IMR-90 (cell line): Measurements from ENCODE around the gene HEPACAM. TPM values are rescaled to one million over a fixed set of nuclear protein-coding genes. Genes with fewer than 3 reads are reported as not detected.

ENCODE experiments used
- ATAC-seq: fragments of 200-7000 bp; cut with Tn5 transposase; 2 replicates; pipeline ENCODE4 v1.9.1; 2020; ENCODE audit warnings: low read depth, mild to moderate bottlenecking, moderate library complexity
- BruUV-seq: library from RNA; stranded (reverse); fragments of 400-500 nt; replicated peaks from 2 replicates; lab custom pipeline; 2021; lab: Mats Ljungman, UMichigan
- CTCF ChIA-PET: fragments of 300-600 bp; formaldehyde crosslinking; extraction: SDS; loops from one replicate; lab custom pipeline; 2021; ENCODE audit warnings: antibody characterized with exemption; lab: Yijun Ruan, JAX
- POLR2A ChIA-PET: fragments of 300-600 bp; sonication (Branson Sonifier 250); formaldehyde crosslinking; loops from one replicate; lab custom pipeline; 2022; ENCODE audit warnings: antibody characterized with exemption; ENCODE audit not compliant: unreplicated experiment; lab: Charles Lee
- DNase-seq: peaks from one replicate; pipeline ENCODE4 v3.0.0; 2013
- H2AFZ ChIP-seq: replicated peaks from 2 replicates; pipeline ENCODE3; 2013; ENCODE audit warnings: low read length, mild to moderate bottlenecking; ENCODE audit not compliant: poor library complexity
- H2AK5ac ChIP-seq: 2 replicates; pipeline ENCODE4 v1.6.1; 2013; ENCODE audit warnings: low read depth, low read length, inconsistent platforms
- H2AK9ac ChIP-seq: replicated peaks from 2 replicates; pipeline ENCODE3; 2013; ENCODE audit warnings: mild to moderate bottlenecking, low read depth, low read length, moderate library complexity; ENCODE audit not compliant: poor library complexity
- H2BK120ac ChIP-seq: 2 replicates; pipeline ENCODE4 v1.6.1; 2013; ENCODE audit warnings: low read depth, low read length, inconsistent platforms
- H2BK15ac ChIP-seq: 3 replicates; pipeline ENCODE4 v1.6.1; 2013; ENCODE audit warnings: low read depth, low read length, inconsistent platforms
- H2BK20ac ChIP-seq: 2 replicates; pipeline ENCODE4 v1.6.1; 2013; ENCODE audit warnings: low read depth, mild to moderate bottlenecking, inconsistent platforms, low read length, moderate library complexity
- H2BK5ac ChIP-seq: 2 replicates; pipeline ENCODE4 v1.6.1; 2013; ENCODE audit warnings: mild to moderate bottlenecking, low read depth, low read length, inconsistent platforms; ENCODE audit not compliant: poor library complexity, severe bottlenecking
- H3K14ac ChIP-seq: replicated peaks from 2 replicates; pipeline ENCODE4 v1.6.1; 2013; ENCODE audit warnings: low read depth, low read length, inconsistent platforms
- H3K18ac ChIP-seq: 2 replicates; pipeline ENCODE4 v1.6.1; 2013; ENCODE audit warnings: low read depth, low read length, control low read depth
- H3K23ac ChIP-seq: 2 replicates; pipeline ENCODE4 v1.6.1; 2013; ENCODE audit warnings: low read depth, low read length, inconsistent platforms
- H3K27ac ChIP-seq: 2 replicates; pipeline ENCODE4 v1.5.1; 2013; ENCODE audit warnings: mild to moderate bottlenecking, control low read depth, low read length; ENCODE audit not compliant: insufficient read depth
- H3K27me3 ChIP-seq: 2 replicates; pipeline ENCODE4 v1.6.1; 2013; ENCODE audit warnings: low read length; ENCODE audit not compliant: control insufficient read depth, insufficient read depth
- H3K36me3 ChIP-seq: 2 replicates; pipeline ENCODE4 v1.6.1; 2013; ENCODE audit warnings: low read length, mixed read lengths; ENCODE audit not compliant: control insufficient read depth, insufficient read depth
- H3K4ac ChIP-seq: 2 replicates; pipeline ENCODE4 v1.6.1; 2013; ENCODE audit warnings: low read depth, low read length, inconsistent platforms
- H3K4me1 ChIP-seq: 2 replicates; pipeline ENCODE4 v1.6.1; 2013; ENCODE audit warnings: low read length, mixed read lengths; ENCODE audit not compliant: control insufficient read depth, insufficient read depth
- H3K4me2 ChIP-seq: 2 replicates; pipeline ENCODE4 v1.6.1; 2013; ENCODE audit warnings: low read depth, mild to moderate bottlenecking, control low read depth, low read length, moderate library complexity
- H3K4me3 ChIP-seq: 2 replicates; pipeline ENCODE4 v1.5.1; 2013; ENCODE audit warnings: low read depth, mild to moderate bottlenecking, control low read depth, low read length, moderate library complexity; ENCODE audit not compliant: insufficient read depth
- H3K56ac ChIP-seq: 2 replicates; pipeline ENCODE4 v1.6.1; 2013; ENCODE audit warnings: low read length, inconsistent platforms; ENCODE audit not compliant: insufficient read depth; ENCODE audit errors: extremely low read depth
- H3K79me1 ChIP-seq, 2 experiments: 2 replicates each; pipeline ENCODE4 v1.6.1; 2013; ENCODE audit warnings: low read length in 2 of 2, inconsistent platforms in 1 of 2, low read depth in 1 of 2
- H3K9ac ChIP-seq: 2 replicates; pipeline ENCODE4 v1.6.1; 2013; ENCODE audit warnings: low read depth, low read length, control low read depth
- H3K9me1 ChIP-seq: 2 replicates; pipeline ENCODE4 v1.6.1; 2013; ENCODE audit warnings: low read length, inconsistent platforms; ENCODE audit not compliant: insufficient read depth
- H3K9me3 ChIP-seq: 2 replicates; pipeline ENCODE4 v1.6.1; 2013; ENCODE audit warnings: low read length; ENCODE audit not compliant: control insufficient read depth, insufficient read depth
- H4K20me1 ChIP-seq: 2 replicates; pipeline ENCODE4 v1.6.1; 2013; ENCODE audit warnings: low read length, inconsistent platforms; ENCODE audit not compliant: insufficient read depth
- H4K5ac ChIP-seq: 2 replicates; pipeline ENCODE4 v1.6.1; 2013; ENCODE audit warnings: mild to moderate bottlenecking, low read depth, low read length, control low read depth
- H4K8ac ChIP-seq, 2 experiments: 2 replicates each; pipeline ENCODE4 v1.6.1; 2013; ENCODE audit warnings: low read depth in 2 of 2, low read length in 2 of 2, control low read depth in 1 of 2, inconsistent platforms in 1 of 2
- H4K91ac ChIP-seq: 2 replicates; pipeline ENCODE4 v1.6.1; 2013; ENCODE audit warnings: low read depth, low read length, inconsistent platforms; ENCODE audit not compliant: insufficient read depth
- BHLHE40 ChIP-seq: fragments of 150-350 bp; IDR thresholded peaks from 2 replicates; pipeline ENCODE4 v1.6.1; 2016; ENCODE audit warnings: mild to moderate bottlenecking, low read depth, low read length
- CEBPB ChIP-seq: IDR thresholded peaks from 2 replicates; pipeline ENCODE4 v1.6.1; 2012; ENCODE audit warnings: low read depth, low read length, improper control_type of control experiment
- CHD1 ChIP-seq: IDR thresholded peaks from 2 replicates; pipeline ENCODE4 v1.6.1; 2012; ENCODE audit warnings: low read depth, low read length, improper control_type of control experiment
- FOS ChIP-seq: fragments of 150-350 bp; IDR thresholded peaks from 2 replicates; pipeline ENCODE4 v1.6.1; 2016; ENCODE audit warnings: low read depth, low read length
- MAFK ChIP-seq: IDR thresholded peaks from 2 replicates; pipeline ENCODE4 v1.6.1; 2012; ENCODE audit warnings: low read depth, low read length, improper control_type of control experiment
- MAZ ChIP-seq: IDR thresholded peaks from 2 replicates; pipeline ENCODE4 v1.6.1; 2012; ENCODE audit warnings: low read depth, mild to moderate bottlenecking, low read length, improper control_type of control experiment, moderate library complexity, borderline replicate concordance
- NFE2L2 ChIP-seq: fragments of 150-350 bp; IDR thresholded peaks from 2 replicates; pipeline ENCODE4 v1.6.1; 2016; ENCODE audit warnings: low read depth, mild to moderate bottlenecking, low read length
- POLR2A ChIP-seq: IDR thresholded peaks from 2 replicates; pipeline ENCODE4 v1.6.1; 2012; ENCODE audit warnings: mild to moderate bottlenecking, low read depth, low read length
- RAD21 ChIP-seq: IDR thresholded peaks from 2 replicates; pipeline ENCODE4 v1.6.1; 2012; ENCODE audit warnings: low read length, improper control_type of control experiment
- RCOR1 ChIP-seq: IDR thresholded peaks from 2 replicates; pipeline ENCODE4 v1.6.1; 2012; ENCODE audit warnings: mild to moderate bottlenecking, low read length, improper control_type of control experiment; ENCODE audit not compliant: insufficient replicate concordance
- RFX5 ChIP-seq: IDR thresholded peaks from 2 replicates; pipeline ENCODE4 v1.8.0; 2012; ENCODE audit warnings: low read depth, mild to moderate bottlenecking, low read length, moderate library complexity
- SMC3 ChIP-seq: fragments of 150-350 bp; IDR thresholded peaks from 2 replicates; pipeline ENCODE4 v1.6.1; 2016; ENCODE audit warnings: low read depth, mild to moderate bottlenecking, antibody characterized with exemption, low read length, moderate library complexity
- WGBS, 2 experiments: methylation state at CpG; one replicate each; pipeline versions ENCODE4 v1.1.5 to v1.1.7; 2013; ENCODE audit warnings: missing lambda C conversion rate in 2 of 2; ENCODE audit not compliant: insufficient read length in 1 of 2; ENCODE audit errors: extremely low coverage in 2 of 2; 5-methylcytosine and 5-hydroxymethylcytosine counted together
- dilution Hi-C: fragments of 300-500 bp; cut with HindIII; formaldehyde crosslinking; loops from one replicate; pipeline ENCODE4 v1.14.3; 2018; ENCODE audit warnings: low sequenced_read_pairs; ENCODE audit not compliant: unreplicated experiment
- in situ Hi-C: fragments of 300-500 bp; cut with MboI; formaldehyde crosslinking; loops from 3 replicates; pipeline ENCODE4 v1.14.3; 2019; ENCODE audit warnings: low sequenced_read_pairs, inconsistent platforms, mixed read lengths
- intact Hi-C: fragments of 100-400 bp; cut with micrococcal nuclease; formaldehyde crosslinking; loops from 2 replicates; pipeline ENCODE4 v1.10.0; 2022
- polyA plus RNA-seq, 3 experiments: library from polyadenylated mRNA; depleted of rRNA; stranded (reverse); fragments of >200 nt; gene quantifications; 2 replicates each; pipeline ENCODE4 v1.2.3, GENCODE V29; 2012; ENCODE audit warnings: low replicate concordance in 1 of 3
- total RNA-seq: library from RNA; depleted of rRNA; stranded (reverse); fragments of >200 nt; gene quantifications from 2 replicates; pipeline ENCODE4 v1.2.3, GENCODE V29; 2012
- TF ChIP-seq, protein P1 (sequence below): conservative IDR thresholded peaks from 2 replicates; pipeline ENCODE4 v1.5.1; 2012; ENCODE audit warnings: mild to moderate bottlenecking, low read depth, low read length, improper control_type of control experiment
- TF ChIP-seq, protein P2 (sequence below): fragments of 150-350 bp; IDR thresholded peaks from 2 replicates; pipeline ENCODE4 v1.6.1; 2017; ENCODE audit warnings: mild to moderate bottlenecking, antibody characterized with exemption, low read length, low read depth
- TF ChIP-seq, protein P3 (sequence below): fragments of 150-350 bp; IDR thresholded peaks from 2 replicates; pipeline ENCODE4 v1.6.1; 2016; ENCODE audit warnings: low read depth, mild to moderate bottlenecking, low read length, moderate library complexity, borderline replicate concordance

HEPACAM gene
- total and polyA plus RNA-seq, 2 of the 4 experiments (the other 2 are of a cell fraction), result 0.09 to 0.18 TPM

DNA sequence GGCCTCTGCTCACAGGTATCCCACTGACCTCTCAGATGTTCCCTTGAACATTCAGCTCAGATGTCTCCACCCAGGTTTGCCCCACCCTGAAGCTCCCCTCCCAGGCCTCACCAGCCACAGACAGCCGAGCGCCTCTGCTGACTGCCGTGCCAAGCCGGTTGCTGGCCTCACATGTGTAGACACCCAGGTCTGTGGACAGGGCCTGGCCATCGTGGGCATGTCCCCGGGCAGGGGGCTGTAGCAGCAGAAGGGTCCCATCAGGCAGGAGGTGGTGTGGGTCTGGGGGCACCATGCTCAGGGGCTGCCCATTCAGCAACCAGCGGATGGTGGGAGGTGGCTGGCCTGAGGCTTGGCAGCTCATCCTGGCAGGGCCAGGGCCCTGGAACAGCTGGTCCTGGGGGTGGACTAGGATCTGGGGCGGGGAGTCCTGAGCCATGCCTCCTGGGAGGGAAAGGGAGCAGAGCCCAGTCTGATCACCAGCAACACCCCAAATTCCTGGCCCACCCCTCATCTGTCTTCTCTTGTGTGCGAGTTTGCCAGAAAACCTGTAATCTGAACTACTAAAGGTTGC, 38.9 kb downstream of the HEPACAM start:
- peaks cover 39% of the 10 kb centered on the region for H3K4me1 ChIP-seq
- H3K14ac ChIP-seq, result peak overlapping the region; percentile 73
- H3K9me3 ChIP-seq, result no peaks in the 10 kb centered on the region
- in situ Hi-C loops (no loop called here), intact Hi-C loops (no loop called here), dilution Hi-C loops (no loop called here)
- H2BK120ac ChIP-seq, result peak overlapping the region; percentile 98
- peak overlapping the region; percentile 82; the same call in 1 of the 2 replicates for H2BK20ac ChIP-seq
- peak overlapping the region; percentile 69 to 94; a peak in 3 of 4 replicates for H4K8ac ChIP-seq
- H3K4me2 ChIP-seq, result no peak overlapping the region
- no peak overlapping the region for H3K56ac ChIP-seq
- peak overlapping the region; percentile 3; the same call in 1 of the 2 replicates for H3K27ac ChIP-seq
- 0 out of 2 replicates have a peak overlapping the region, but pooled peaks have one; percentile 29 for H3K23ac ChIP-seq
- peaks cover 42% of the 10 kb centered on the region for H3K9me1 ChIP-seq
- H4K91ac ChIP-seq, result peak overlapping the region; percentile 92
- no peaks in the 10 kb centered on the region for H3K27me3 ChIP-seq
- H2BK5ac ChIP-seq, result peak overlapping the region; percentile 90
- H3K79me1 ChIP-seq, result peaks cover 7 to 24% of the 10 kb centered on the region in 2 experiments; a peak in 3 of 4 replicates
- H2BK15ac ChIP-seq, result peak overlapping the region; percentile 99; the same call in 2 of the 3 replicates
- H3K4me3 ChIP-seq, result no peak overlapping the region
- peak overlapping the region; percentile 48; the same call in 1 of the 2 replicates for H3K18ac ChIP-seq
- CTCF ChIA-PET, result interaction anchor here (0.6 to 1.1 kb wide), 2 partner anchors 14 to 30 kb away, joined by 3 to 4 read pairs; no protein-coding TSS in a partner anchor
- no TSS peak for BruUV-seq
- peak overlapping the region; percentile 90 for H2AK5ac ChIP-seq
- peak overlapping the region; percentile 83 for H2AK9ac ChIP-seq
- 100% methylated on average over 1 of the region's 9 CpGs; no CpG with 5 or more reads in 1 of the 2 experiments for WGBS, 2 experiments
- H3K36me3 ChIP-seq, result no peaks in the 10 kb centered on the region
- POLR2A ChIA-PET, result interaction anchor here (1.2 kb wide), 1 partner anchor 57 kb away, joined by 3 read pairs; no protein-coding TSS in a partner anchor
- H2AFZ ChIP-seq, result peak overlapping the region; percentile 82
- H4K20me1 ChIP-seq, result no peaks in the 10 kb centered on the region
- peak overlapping the region; percentile 87 for H3K4ac ChIP-seq
- H4K5ac ChIP-seq, result peak overlapping the region; percentile 31; the same call in 1 of the 2 replicates
- ATAC-seq (no peak), DNase-seq (no peak)
- H3K9ac ChIP-seq, result no peak overlapping the region; the same call in 1 of the 2 replicates
- TF ChIP-seq MAZ, result no peak
- no peak for TF ChIP-seq FOS
- no peak for TF ChIP-seq RFX5
- no peak for TF ChIP-seq MAFK
- no peak for TF ChIP-seq CHD1
- TF ChIP-seq, protein P1, sequence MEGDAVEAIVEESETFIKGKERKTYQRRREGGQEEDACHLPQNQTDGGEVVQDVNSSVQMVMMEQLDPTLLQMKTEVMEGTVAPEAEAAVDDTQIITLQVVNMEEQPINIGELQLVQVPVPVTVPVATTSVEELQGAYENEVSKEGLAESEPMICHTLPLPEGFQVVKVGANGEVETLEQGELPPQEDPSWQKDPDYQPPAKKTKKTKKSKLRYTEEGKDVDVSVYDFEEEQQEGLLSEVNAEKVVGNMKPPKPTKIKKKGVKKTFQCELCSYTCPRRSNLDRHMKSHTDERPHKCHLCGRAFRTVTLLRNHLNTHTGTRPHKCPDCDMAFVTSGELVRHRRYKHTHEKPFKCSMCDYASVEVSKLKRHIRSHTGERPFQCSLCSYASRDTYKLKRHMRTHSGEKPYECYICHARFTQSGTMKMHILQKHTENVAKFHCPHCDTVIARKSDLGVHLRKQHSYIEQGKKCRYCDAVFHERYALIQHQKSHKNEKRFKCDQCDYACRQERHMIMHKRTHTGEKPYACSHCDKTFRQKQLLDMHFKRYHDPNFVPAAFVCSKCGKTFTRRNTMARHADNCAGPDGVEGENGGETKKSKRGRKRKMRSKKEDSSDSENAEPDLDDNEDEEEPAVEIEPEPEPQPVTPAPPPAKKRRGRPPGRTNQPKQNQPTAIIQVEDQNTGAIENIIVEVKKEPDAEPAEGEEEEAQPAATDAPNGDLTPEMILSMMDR, result no peak
- TF ChIP-seq POLR2A, result no peak
- no peak for TF ChIP-seq BHLHE40
- TF ChIP-seq, protein P2, sequence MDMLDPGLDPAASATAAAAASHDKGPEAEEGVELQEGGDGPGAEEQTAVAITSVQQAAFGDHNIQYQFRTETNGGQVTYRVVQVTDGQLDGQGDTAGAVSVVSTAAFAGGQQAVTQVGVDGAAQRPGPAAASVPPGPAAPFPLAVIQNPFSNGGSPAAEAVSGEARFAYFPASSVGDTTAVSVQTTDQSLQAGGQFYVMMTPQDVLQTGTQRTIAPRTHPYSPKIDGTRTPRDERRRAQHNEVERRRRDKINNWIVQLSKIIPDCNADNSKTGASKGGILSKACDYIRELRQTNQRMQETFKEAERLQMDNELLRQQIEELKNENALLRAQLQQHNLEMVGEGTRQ, result no peak
- no peak for TF ChIP-seq CEBPB
- TF ChIP-seq, protein P3, sequence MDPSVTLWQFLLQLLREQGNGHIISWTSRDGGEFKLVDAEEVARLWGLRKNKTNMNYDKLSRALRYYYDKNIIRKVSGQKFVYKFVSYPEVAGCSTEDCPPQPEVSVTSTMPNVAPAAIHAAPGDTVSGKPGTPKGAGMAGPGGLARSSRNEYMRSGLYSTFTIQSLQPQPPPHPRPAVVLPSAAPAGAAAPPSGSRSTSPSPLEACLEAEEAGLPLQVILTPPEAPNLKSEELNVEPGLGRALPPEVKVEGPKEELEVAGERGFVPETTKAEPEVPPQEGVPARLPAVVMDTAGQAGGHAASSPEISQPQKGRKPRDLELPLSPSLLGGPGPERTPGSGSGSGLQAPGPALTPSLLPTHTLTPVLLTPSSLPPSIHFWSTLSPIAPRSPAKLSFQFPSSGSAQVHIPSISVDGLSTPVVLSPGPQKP, result no peak
- no peak for TF ChIP-seq RAD21
- no peak for TF ChIP-seq RCOR1
- no peak for TF ChIP-seq SMC3
- TF ChIP-seq NFE2L2, result no peak
